Measurements from ENCODE around the gene CARMIL1.

- TF ChIP-seq POLR2A (IDR thresholded peaks at IDR 0.05; ENCODE audit: low read length) (no peak), GATA1 (IDR thresholded peaks at IDR 0.05; ENCODE audit: low read depth, low read length) (no peak)
Measured at GRCh38 chr6:25519856-25520255, 240.7 kb downstream of the CARMIL1 start.
